Nephron progenitor cell (in vitro differentiated cells): ENCODE results near the gene MT1F.
"Not testable (repeated sequence)": the region's sequence is repeated elsewhere in the genome, so short reads cannot be mapped to it uniquely, and the experiment has no call there.

ENCODE experiments used
- DNase-seq: peaks from one replicate; pipeline ENCODE4 v3.0.0; 2021
- H3K27ac Mint-ChIP-seq: 2 replicates; pipeline ENCODE4 v1.8.0; 2021; ENCODE audit warnings: mild to moderate bottlenecking, moderate library complexity, mixed read lengths
- H3K27me3 Mint-ChIP-seq: 2 replicates; pipeline ENCODE4 v1.8.0; 2021; ENCODE audit warnings: mild to moderate bottlenecking, low read depth, mixed read lengths; ENCODE audit not compliant: poor library complexity
- H3K36me3 Mint-ChIP-seq: 2 replicates; pipeline ENCODE4 v1.8.0; 2021; ENCODE audit warnings: low read depth, mixed read lengths
- H3K4me1 Mint-ChIP-seq: 2 replicates; pipeline ENCODE4 v1.8.0; 2021; ENCODE audit warnings: mixed read lengths
- H3K4me3 Mint-ChIP-seq: 2 replicates; pipeline ENCODE4 v1.8.0; 2021; ENCODE audit warnings: mild to moderate bottlenecking, moderate library complexity, mixed read lengths
- H3K9me3 Mint-ChIP-seq: 2 replicates; pipeline ENCODE4 v1.8.0; 2021; ENCODE audit warnings: mild to moderate bottlenecking, moderate library complexity, mixed read lengths
- TF ChIP-seq, protein P1 (sequence below): fragments of 200-600 bp; sonication (generic); IDR thresholded peaks from 2 replicates; pipeline ENCODE4 v1.5.0; 2021; ENCODE audit warnings: antibody characterized with exemption

Gene MT1F

DNA sequence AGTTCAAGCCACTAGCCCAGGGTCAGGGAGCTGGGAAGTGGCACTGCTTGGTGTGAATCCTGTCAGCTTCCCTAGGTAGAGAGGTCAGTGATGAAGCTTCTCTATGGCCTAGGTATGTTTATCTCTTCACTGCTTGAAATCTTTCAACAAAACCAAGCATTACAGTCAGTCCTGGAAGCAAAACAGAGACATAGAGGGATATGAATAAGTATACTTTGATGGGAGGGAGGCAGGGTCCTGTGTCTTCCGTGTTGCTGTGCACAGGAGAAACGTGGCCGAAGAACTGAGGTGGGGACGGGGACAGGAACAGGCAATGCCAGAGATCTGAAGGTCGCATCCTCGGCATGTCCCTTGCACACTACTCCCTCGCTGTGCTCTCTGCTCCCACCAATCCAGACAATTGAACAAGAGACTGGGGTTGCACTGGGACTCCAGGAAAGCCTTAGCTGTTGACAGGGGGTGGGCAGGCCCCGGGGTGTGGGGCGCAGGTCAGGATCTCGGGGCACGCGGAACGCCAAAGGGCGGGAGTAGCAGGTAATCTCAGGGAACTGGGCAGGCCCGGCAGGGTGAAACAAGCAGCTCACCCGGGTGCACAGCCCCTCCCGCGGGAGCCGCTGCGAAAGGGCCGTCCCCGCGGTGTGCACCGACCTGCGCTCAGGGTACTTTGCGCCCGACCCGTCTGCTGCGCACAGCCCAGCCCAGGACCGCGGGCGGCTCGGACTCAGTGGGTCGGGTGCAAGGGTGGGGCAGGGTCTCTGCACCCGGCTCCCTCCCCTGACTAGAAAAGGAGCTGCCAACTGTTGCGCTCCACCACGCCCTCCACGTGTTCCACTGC, 11.5 kb downstream of the MT1F start, which contains the start of gene MT1H:
TSS of gene MT1H (plus strand) at position 810 of the 835 bp plus-strand sequence. CDS start 71 bp downstream, outside the sequence.
- Mint-ChIP-seq H3K4me3 (no peak within 1 kb of the TSS), H3K9me3 (no peaks in the 10 kb centered on the region), H3K27ac (no peak within 1 kb of the TSS), H3K4me1 (peaks cover 7% of the 10 kb centered on the region), H3K36me3 (no peaks in the 10 kb centered on the region), H3K27me3 (peaks cover 100% of the 10 kb centered on the region)
- TF ChIP-seq, protein P1, sequence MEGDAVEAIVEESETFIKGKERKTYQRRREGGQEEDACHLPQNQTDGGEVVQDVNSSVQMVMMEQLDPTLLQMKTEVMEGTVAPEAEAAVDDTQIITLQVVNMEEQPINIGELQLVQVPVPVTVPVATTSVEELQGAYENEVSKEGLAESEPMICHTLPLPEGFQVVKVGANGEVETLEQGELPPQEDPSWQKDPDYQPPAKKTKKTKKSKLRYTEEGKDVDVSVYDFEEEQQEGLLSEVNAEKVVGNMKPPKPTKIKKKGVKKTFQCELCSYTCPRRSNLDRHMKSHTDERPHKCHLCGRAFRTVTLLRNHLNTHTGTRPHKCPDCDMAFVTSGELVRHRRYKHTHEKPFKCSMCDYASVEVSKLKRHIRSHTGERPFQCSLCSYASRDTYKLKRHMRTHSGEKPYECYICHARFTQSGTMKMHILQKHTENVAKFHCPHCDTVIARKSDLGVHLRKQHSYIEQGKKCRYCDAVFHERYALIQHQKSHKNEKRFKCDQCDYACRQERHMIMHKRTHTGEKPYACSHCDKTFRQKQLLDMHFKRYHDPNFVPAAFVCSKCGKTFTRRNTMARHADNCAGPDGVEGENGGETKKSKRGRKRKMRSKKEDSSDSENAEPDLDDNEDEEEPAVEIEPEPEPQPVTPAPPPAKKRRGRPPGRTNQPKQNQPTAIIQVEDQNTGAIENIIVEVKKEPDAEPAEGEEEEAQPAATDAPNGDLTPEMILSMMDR = no peak
- no peak for DNase-seq

DNA sequence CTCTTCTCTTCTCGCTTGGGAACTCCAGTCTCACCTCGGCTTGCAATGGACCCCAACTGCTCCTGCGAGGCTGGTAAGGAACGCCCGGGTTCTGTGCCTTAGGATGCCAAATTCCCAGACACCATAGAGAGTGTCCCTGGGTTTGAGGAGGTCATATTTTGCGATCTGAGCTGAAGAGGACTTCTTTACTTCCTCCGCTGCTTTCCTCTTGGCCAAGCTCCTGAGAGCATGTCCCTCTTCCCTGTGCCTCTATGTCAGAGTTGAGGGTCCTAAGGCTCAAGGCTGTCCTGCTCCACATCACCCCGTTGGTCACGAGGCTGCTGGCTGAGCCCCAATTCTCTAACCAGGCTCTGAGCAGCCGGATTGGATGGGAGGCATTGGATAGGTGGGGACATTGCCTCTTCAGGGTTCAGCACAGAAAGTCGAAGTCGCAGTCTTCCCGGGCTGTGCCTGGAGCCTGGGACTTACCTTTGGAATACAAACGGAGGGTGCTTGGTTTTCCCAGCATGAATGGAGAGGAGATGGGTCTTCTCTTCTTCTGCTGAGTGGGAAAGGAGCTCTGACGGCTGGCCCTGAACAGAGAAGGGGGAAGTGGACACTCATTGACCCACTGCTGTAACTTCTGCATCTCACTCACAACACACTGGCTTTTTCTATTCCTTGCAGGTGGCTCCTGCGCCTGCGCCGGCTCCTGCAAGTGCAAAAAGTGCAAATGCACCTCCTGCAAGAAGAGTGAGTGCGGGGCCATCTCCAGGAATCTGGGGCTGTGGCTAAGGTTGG, 12.3 kb downstream of the MT1F start:
- peaks cover 100% of the 10 kb centered on the region for H3K27me3 Mint-ChIP-seq
- H3K27ac Mint-ChIP-seq = no peak overlapping the region
- H3K9me3 Mint-ChIP-seq = no peaks in the 10 kb centered on the region
- H3K36me3 Mint-ChIP-seq = no peaks in the 10 kb centered on the region
- no peak overlapping the region for H3K4me3 Mint-ChIP-seq
- TF ChIP-seq, protein P1 = no peak
- DNase-seq = no peak
- H3K4me1 Mint-ChIP-seq = peaks cover 7% of the 10 kb centered on the region

DNA sequence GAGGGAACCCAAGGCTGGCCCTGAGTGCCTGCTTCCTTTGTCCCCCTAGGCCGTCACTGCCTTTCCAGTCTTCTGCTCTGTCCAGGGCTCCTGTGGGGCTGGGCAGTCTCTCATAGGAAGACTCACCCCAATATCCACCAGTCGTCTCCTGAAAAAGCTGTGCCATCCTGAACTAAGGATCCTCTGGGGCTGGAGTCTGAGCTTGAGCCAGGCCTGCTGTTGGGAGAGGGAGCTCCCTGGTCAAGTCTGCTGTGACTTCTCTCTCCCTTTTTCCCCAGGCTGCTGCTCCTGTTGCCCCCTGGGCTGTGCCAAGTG, 12.8 kb downstream of the MT1F start:
- no peaks in the 10 kb centered on the region for H3K36me3 Mint-ChIP-seq
- no peak for DNase-seq
- H3K27ac Mint-ChIP-seq = no peak overlapping the region
- peaks cover 100% of the 10 kb centered on the region for H3K27me3 Mint-ChIP-seq
- peaks cover 12% of the 10 kb centered on the region for H3K4me1 Mint-ChIP-seq
- TF ChIP-seq, protein P1 = no peak
- H3K4me3 Mint-ChIP-seq = no peak overlapping the region
- H3K9me3 Mint-ChIP-seq = no peaks in the 10 kb centered on the region

DNA sequence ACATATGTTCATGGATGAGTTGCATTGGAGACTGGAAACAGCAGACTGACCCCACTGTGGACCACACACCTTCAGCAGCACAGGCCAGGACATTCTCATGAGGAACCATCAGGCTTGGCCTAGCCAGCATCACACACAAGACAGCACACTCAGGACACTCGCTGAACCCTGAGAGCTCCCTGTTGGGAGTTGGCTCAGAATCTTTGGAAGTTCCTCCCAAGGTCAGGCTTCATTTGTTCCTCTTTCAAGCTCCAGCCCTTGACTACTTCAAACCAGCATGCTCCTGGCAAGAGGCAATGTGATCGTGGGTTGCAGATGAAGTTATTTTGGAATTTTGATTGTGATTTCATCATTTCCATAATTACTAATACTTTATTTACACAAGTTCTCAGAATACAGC, 13.9 kb downstream of the MT1F start:
- not testable (repeated sequence) for H3K4me3 Mint-ChIP-seq, H3K9me3 Mint-ChIP-seq
- peaks cover 100% of the 10 kb centered on the region for H3K27me3 Mint-ChIP-seq

DNA sequence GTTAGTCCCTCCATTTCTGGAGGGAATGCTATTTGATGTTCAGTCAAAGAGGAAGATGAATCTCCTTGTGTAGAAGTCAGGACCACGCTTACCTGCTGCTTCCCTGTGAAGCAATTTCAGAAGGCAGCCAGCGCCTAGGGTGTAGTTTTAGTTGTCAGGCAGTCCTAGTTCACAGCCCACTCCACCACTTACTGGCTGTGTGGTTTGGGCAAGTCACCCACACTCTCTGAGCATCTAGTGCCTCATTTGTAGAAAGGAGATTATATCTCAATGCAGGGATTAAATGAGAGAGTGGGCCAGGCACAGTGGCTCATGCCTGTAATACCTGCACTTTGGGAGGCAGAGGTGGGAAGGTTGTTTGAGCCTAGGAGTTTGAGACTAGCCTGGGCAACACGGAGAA, 14.4 kb downstream of the MT1F start:
- H3K9me3 Mint-ChIP-seq, H3K36me3 Mint-ChIP-seq, H3K27ac Mint-ChIP-seq, H3K4me3 Mint-ChIP-seq, DNase-seq: not testable (repeated sequence)
- Mint-ChIP-seq H3K4me1 (peaks cover 23% of the 10 kb centered on the region), H3K27me3 (peaks cover 100% of the 10 kb centered on the region)

More for the DNA sequence above, 13.9 kb downstream of the MT1F start:
- H3K36me3 Mint-ChIP-seq, DNase-seq, H3K27ac Mint-ChIP-seq: not testable (repeated sequence)
- H3K4me1 Mint-ChIP-seq = peaks cover 22% of the 10 kb centered on the region

DNA sequence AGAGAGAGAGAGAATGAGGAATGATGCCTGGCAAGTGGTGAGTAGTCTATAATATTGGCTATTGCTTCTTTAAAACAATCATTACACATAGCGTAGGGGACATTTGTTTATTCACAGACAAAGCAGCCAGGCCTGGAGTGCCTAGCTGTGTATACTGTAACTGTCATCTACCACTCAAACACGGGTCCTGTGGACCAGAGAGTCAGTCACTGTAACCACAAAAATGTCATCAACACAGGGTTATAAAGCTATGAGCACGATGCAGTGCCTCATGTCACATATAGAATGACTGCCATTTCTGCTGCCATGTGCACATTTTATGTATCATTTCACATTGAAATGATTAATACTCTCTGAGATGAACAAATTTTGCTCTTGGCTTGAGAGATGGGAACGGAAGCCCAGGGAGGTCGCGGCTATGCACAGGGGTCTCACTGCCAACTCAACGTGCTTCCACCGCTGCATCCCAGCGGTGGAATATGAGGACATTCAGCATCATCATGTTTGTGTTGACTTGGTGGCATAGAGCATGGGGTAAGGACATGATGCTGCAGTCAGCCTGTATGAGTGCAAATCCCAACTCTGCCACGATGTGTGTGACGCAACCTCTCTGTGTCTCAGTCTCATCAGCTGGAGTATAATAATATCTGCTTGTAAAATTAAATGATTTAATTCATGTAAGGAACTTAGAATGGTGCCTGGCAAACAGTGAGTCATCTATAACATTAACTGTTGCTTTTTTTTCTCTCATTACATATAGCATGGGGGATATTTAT, 15.2 kb downstream of the MT1F start:
- DNase-seq = no peak
- Mint-ChIP-seq H3K9me3 (no peaks in the 10 kb centered on the region), H3K4me1 (peaks cover 23% of the 10 kb centered on the region), H3K36me3 (no peaks in the 10 kb centered on the region), H3K4me3 (no peak overlapping the region), H3K27me3 (peaks cover 100% of the 10 kb centered on the region), H3K27ac (no peak overlapping the region)
- TF ChIP-seq, protein P1 = no peak
